ENCODE measurements around the gene DIP2B.

DNA sequence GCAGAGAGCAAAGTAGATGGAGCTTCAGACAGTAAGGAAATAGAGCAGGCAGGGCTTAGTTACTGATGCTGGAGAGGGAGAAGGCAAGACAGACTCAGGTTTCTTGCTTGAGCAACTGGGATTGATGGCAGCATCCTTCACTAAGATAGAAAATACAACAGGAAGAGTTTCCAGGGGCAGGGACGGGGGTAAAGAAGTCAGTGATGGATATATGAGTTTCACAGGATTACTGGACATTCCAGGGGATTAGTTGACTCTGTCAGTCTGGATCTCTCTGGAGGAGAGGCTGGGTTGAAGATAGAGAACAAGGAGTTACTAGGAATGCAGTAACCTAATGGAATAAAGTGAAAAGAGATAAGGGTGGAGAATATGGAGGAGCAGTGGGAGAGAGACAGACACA, 184.7 kb downstream of the DIP2B start:
- no peak for TF ChIP-seq GATA2 (IDR thresholded peaks at IDR 0.05; ENCODE audit: low read depth, low read length)
- TF ChIP-seq GATA3 (IDR thresholded peaks at IDR 0.05; ENCODE audit: low read depth, low read length): no peak

Data from SH-SY5Y (cell line).